HG03135 (cell line): ENCODE measurements around the gene CGREF1.
A peak's percentile ranks its signal among the peaks of the same experiment; 100 is the strongest.
"Not testable (repeated sequence)": the region's sequence is repeated elsewhere in the genome, so short reads cannot be mapped to it uniquely, and the experiment has no call there.

Experiments used
- ATAC-seq: cut with Tn5 transposase; IDR thresholded peaks from one replicate; pipeline ENCODE4 v1.9.1; 2021; ENCODE audit warnings: mild to moderate bottlenecking, moderate library complexity; ENCODE audit not compliant: unreplicated experiment

CGREF1 gene

GRCh38 chr2:27137322-27137935, 18.5 kb upstream of the CGREF1 start:
- no peak for ATAC-seq

- no peak for ATAC-seq
Observed at GRCh38 chr2:27136751-27137150, 17.8 kb upstream of the CGREF1 start.

- no peak for ATAC-seq
Observed at GRCh38 chr2:27135478-27135955, 16.6 kb upstream of the CGREF1 start.

GRCh38 chr2:27134781-27135477, 16.0 kb upstream of the CGREF1 start:
- no peak for ATAC-seq

- ATAC-seq: peak; percentile 78
Observed at GRCh38 chr2:27133905-27134780, 15.2 kb upstream of the CGREF1 start, which contains the start of gene PREB. PREB (minus strand) TSS chr2:27134636; CDS start chr2:27134421, 215 bp downstream.

- no peak for ATAC-seq
Observed at GRCh38 chr2:27133195-27133875, 14.4 kb upstream of the CGREF1 start.

- no peak for ATAC-seq
Observed at GRCh38 chr2:27131429-27131828, 12.5 kb upstream of the CGREF1 start.

- ATAC-seq: no peak
Observed at GRCh38 chr2:27130396-27130795, 11.5 kb upstream of the CGREF1 start.

GRCh38 chr2:27128668-27129571, 10.0 kb upstream of the CGREF1 start:
- no peak for ATAC-seq

- no peak for ATAC-seq
Observed at GRCh38 chr2:27127883-27128667, 9.1 kb upstream of the CGREF1 start.

GRCh38 chr2:27126252-27126710, 7.4 kb upstream of the CGREF1 start:
- ATAC-seq: no peak

GRCh38 chr2:27125104-27125503, 6.2 kb upstream of the CGREF1 start:
- ATAC-seq: no peak

GRCh38 chr2:27123302-27124150, 4.6 kb upstream of the CGREF1 start, which contains the start of gene ABHD1:
ABHD1 (plus strand) TSS chr2:27123815; CDS start chr2:27123949, 134 bp downstream.
- ATAC-seq: no peak

- ATAC-seq: no peak
Observed at GRCh38 chr2:27122791-27123190, 3.9 kb upstream of the CGREF1 start.

GRCh38 chr2:27121906-27122305, 3.0 kb upstream of the CGREF1 start:
- ATAC-seq: no peak

GRCh38 chr2:27119330-27119670, 372 bp upstream of the CGREF1 start:
- ATAC-seq: not testable (repeated sequence)

GRCh38 chr2:27117995-27118524, 868 bp downstream of the CGREF1 start:
- ATAC-seq: no peak

- ATAC-seq: no peak
Observed at GRCh38 chr2:27115519-27115918, 3.4 kb downstream of the CGREF1 start.
